Ammon's horn (tissue), 1 donor: ENCODE measurements around the gene CGN.

Experiments used
- DNase-seq: peaks from one replicate; pipeline ENCODE4 v3.0.0-alpha.2; 2016; ENCODE audit warnings: low spot score

CGN gene

GRCh38 chr1:151499930-151500329, 11.3 kb upstream of the CGN start:
- DNase-seq = no peak

GRCh38 chr1:151501474-151501873, 9.7 kb upstream of the CGN start:
- no peak for DNase-seq

- no peak for DNase-seq
Observed at GRCh38 chr1:151502035-151502700, 9.0 kb upstream of the CGN start.

- no peak for DNase-seq
Observed at GRCh38 chr1:151502859-151503780, 8.1 kb upstream of the CGN start.

GRCh38 chr1:151504252-151504651, 6.9 kb upstream of the CGN start:
- DNase-seq = no peak

- no peak for DNase-seq
Observed at GRCh38 chr1:151504759-151505158, 6.4 kb upstream of the CGN start.

- no peak for DNase-seq
Observed at GRCh38 chr1:151508833-151509232, 2.4 kb upstream of the CGN start.

- DNase-seq = no peak
Observed at GRCh38 chr1:151509350-151510019, 1.7 kb upstream of the CGN start.

GRCh38 chr1:151510020-151510405, 1.2 kb upstream of the CGN start:
- DNase-seq = no peak

GRCh38 chr1:151510614-151510956, 602 bp upstream of the CGN start:
- no peak for DNase-seq

GRCh38 chr1:151511636-151512215, 539 bp downstream of the CGN start:
- peak; percentile 41 for DNase-seq

GRCh38 chr1:151512326-151512725, 1.1 kb downstream of the CGN start:
- no peak for DNase-seq

- DNase-seq = no peak
Observed at GRCh38 chr1:151512801-151513625, 1.8 kb downstream of the CGN start.

GRCh38 chr1:151513626-151514121, 2.5 kb downstream of the CGN start:
- no peak for DNase-seq

GRCh38 chr1:151514366-151514765, 3.2 kb downstream of the CGN start:
- DNase-seq = no peak

- no peak for DNase-seq
Observed at GRCh38 chr1:151515265-151515664, 4.1 kb downstream of the CGN start.

GRCh38 chr1:151516031-151516511, 4.9 kb downstream of the CGN start:
- no peak for DNase-seq

- DNase-seq = no peak
Observed at GRCh38 chr1:151518431-151518830, 7.2 kb downstream of the CGN start.

- no peak for DNase-seq
Observed at GRCh38 chr1:151518936-151519335, 7.7 kb downstream of the CGN start.

- no peak for DNase-seq
Observed at GRCh38 chr1:151519667-151520066, 8.5 kb downstream of the CGN start.

GRCh38 chr1:151520359-151520758, 9.2 kb downstream of the CGN start:
- DNase-seq = no peak
